Measurements from ENCODE around the gene NPAS3.

The NPAS3 gene

DNA sequence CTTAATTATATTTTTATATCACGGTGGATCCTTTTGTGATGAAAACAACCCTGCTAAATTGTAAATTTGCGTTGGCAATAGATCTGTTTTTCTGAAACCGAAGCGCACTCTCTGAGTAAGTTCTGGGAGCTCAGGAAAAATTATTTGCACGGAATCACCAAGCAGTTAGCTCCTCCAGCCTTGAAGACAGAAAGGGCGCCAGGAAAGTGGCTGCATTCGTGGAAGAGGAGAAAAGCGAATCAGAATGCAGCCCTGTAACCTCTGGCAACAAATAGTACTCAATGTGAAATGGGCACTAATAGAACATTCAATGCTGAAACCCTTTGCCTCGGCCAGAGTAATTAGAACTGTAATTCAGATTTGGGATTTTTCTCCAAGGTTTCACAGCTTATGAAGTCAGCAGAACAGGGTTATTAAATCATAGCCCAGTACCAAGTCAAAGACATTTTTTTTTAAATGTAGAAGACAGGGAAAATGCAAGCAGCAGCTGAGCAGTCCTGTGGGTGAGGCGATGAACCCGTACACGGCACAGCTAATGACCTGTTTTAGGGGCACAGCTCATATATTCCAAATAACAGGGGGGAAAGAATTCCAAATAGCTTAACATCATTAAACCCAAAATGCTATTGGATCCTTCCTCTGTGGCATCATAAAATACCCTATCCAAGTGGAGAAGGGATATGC lies 760.8 kb downstream of the NPAS3 start:
- no peak for DNase-seq (ENCODE audit: low read depth)
- no peak overlapping the region for H3K4me3 ChIP-seq (ENCODE audit: low read depth, low read length)
- TF ChIP-seq, protein P1, sequence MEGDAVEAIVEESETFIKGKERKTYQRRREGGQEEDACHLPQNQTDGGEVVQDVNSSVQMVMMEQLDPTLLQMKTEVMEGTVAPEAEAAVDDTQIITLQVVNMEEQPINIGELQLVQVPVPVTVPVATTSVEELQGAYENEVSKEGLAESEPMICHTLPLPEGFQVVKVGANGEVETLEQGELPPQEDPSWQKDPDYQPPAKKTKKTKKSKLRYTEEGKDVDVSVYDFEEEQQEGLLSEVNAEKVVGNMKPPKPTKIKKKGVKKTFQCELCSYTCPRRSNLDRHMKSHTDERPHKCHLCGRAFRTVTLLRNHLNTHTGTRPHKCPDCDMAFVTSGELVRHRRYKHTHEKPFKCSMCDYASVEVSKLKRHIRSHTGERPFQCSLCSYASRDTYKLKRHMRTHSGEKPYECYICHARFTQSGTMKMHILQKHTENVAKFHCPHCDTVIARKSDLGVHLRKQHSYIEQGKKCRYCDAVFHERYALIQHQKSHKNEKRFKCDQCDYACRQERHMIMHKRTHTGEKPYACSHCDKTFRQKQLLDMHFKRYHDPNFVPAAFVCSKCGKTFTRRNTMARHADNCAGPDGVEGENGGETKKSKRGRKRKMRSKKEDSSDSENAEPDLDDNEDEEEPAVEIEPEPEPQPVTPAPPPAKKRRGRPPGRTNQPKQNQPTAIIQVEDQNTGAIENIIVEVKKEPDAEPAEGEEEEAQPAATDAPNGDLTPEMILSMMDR (IDR thresholded peaks at IDR 0.05; ENCODE audit: low read depth, low read length, missing control alignments) = no peak

DNA sequence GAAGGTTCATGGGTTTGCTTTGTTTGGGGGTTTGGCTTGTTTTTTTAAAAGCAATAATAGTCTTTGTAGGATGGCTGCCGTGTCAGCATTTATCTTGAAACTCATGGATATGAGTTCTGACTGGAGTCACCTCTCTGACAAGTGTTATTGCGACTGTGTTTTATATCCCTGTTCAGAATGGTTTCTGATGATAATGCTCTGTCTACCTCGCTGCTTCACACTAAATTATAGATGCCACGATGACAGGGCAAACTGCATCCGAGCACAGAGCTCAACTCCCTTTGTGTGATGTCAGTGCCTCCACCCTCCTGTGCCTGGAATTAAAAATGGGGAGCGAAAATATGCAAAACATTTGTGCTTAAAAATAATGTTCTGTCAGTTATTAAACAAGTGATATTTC lies 761.4 kb downstream of the NPAS3 start:
- TF ChIP-seq, protein P1 (IDR thresholded peaks at IDR 0.05; ENCODE audit: low read depth, low read length, missing control alignments) = no peak
- H3K4me3 ChIP-seq (ENCODE audit: low read depth, low read length) = no peak overlapping the region
- no peak for DNase-seq (ENCODE audit: low read depth)

DNA sequence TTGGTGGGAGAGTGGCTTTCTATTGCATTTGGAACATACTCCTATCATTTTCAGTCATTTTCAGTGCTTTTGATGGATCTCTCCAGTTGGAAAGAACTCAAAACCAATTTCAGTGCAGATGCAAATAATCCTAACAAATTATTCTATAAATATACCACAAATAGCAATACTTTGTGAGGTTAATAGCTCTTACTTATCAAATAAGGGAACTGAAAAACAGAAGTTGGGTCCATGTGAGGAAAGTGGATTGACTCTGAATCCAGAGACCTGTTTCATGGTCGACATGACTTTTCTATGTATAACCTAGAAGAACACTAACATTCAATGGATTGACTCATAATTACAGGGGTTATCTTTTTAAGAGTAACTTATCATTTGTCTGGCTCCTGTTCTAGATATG lies 763.6 kb downstream of the NPAS3 start:
- DNase-seq (ENCODE audit: low read depth) = no peak
- TF ChIP-seq, protein P1 (IDR thresholded peaks at IDR 0.05; ENCODE audit: low read depth, low read length, missing control alignments) = no peak
- H3K4me3 ChIP-seq (ENCODE audit: low read depth, low read length) = no peak overlapping the region

DNA sequence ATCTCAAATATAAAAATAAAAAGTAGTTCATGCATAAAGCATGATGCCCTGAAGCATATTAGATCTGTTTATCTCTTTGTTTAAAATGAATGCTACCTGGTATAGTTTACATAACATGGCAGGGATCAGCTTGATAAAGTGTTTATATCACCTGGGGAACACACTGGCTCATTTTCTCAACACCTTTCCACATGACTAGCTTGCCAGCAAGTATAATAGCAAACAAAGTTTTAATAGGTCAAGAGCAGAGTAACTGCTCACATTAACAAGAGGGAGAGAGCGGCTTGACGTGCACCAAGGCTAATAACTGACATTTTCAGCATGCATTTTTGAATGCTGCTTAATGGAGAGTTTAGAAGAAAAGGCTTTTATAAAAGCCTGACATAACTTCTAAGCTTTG lies 765.8 kb downstream of the NPAS3 start:
- no peak for DNase-seq (ENCODE audit: low read depth)
- H3K4me3 ChIP-seq (ENCODE audit: low read depth, low read length) = no peak overlapping the region
- TF ChIP-seq, protein P1 (IDR thresholded peaks at IDR 0.05; ENCODE audit: low read depth, low read length, missing control alignments) = no peak

DNA sequence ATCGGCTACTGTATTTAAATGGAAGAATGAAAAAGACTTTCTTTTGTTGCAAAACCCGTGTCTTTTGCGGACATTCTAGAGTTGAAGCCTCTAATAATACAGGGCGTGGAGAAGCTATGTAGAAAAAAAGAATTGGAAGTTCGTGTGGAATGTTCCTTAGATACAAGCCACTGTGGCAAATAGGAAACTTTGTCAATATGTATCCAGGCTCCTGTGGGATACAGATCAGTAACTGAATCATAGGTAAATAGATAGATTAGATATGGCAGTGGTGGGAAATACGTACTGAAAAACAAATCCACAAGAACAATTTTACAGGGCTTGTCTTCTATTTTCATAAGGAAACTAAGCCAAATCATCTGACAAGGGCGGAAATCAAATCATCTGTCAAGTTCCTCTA lies 766.8 kb downstream of the NPAS3 start:
- no peak overlapping the region for H3K4me3 ChIP-seq (ENCODE audit: low read depth, low read length)
- DNase-seq (ENCODE audit: low read depth) = no peak
- TF ChIP-seq, protein P1 (IDR thresholded peaks at IDR 0.05; ENCODE audit: low read depth, low read length, missing control alignments) = no peak

DNA sequence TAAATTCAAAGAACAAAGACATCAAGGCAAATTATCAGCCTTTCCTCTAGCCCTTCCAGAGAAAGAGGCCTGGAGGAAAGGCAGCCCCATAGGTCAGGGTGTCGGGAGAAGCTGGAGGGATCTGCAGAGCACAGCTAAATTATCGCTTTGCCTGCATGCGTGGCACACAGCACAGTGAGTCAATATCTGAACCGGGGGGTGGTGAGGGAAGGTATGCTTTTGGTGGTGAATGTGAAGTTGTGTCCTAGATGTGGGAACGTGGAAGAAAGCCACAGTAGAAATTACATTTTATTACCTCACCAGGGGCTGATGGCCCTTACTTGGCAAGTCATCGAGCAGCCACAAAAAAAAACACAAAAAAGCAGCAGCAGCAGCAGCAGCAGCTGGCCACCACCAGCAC lies 769.0 kb downstream of the NPAS3 start:
- TF ChIP-seq, protein P1 (IDR thresholded peaks at IDR 0.05; ENCODE audit: low read depth, low read length, missing control alignments) = no peak
- no peak overlapping the region for H3K4me3 ChIP-seq (ENCODE audit: low read depth, low read length)
- DNase-seq (ENCODE audit: low read depth) = no peak

DNA sequence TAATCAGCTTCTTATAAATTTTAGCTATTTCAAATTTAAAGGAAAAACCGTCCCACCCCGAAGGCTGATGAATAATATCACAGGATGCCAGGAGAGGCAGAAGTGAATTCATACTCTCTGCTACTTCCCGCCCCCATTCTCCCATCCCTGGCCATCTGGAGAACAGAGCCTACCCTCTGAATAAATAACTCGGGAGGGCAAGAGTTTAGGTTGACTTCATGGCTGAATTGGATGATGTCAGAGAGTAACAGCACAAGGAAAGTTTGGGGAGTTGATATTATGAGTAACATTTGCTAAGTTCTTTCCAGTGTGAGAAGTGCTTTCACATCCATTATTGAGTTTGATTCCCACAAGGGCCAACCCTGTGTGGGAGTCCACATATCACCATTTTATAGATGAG lies 770.6 kb downstream of the NPAS3 start:
- H3K4me3 ChIP-seq (ENCODE audit: low read depth, low read length) = no peak overlapping the region
- TF ChIP-seq, protein P1 (IDR thresholded peaks at IDR 0.05; ENCODE audit: low read depth, low read length, missing control alignments) = no peak
- DNase-seq (ENCODE audit: low read depth) = no peak
